Astrocyte (in vitro differentiated cells and primary cell): ENCODE data around the gene THBS3. TPM values are rescaled to one million over a fixed set of nuclear protein-coding genes. Genes with fewer than 3 reads are reported as not detected.

Source experiments
- DNase-seq: peaks from one replicate; pipeline ENCODE4 v3.0.0-alpha.2; 2010; ENCODE audit warnings: low read depth
- FAIRE-seq: peaks from 2 replicates; lab custom pipeline; 2011; peaks lifted over from hg19 to GRCh38; lab: Jason Lieb, UNC
- H2AFZ ChIP-seq: 2 replicates; pipeline ENCODE4 v1.6.0; 2012; ENCODE audit warnings: low read depth, low read length, inconsistent platforms
- H3K27ac ChIP-seq: 2 replicates; pipeline ENCODE4 v1.5.1; 2011; ENCODE audit warnings: low read depth, low read length, inconsistent platforms
- H3K27me3 ChIP-seq: 2 replicates; pipeline ENCODE4 v1.6.0; 2011; ENCODE audit warnings: low read length, inconsistent platforms; ENCODE audit not compliant: insufficient read depth
- H3K36me3 ChIP-seq: 2 replicates; pipeline ENCODE4 v1.5.1; 2011; ENCODE audit warnings: low read length, inconsistent platforms; ENCODE audit not compliant: insufficient read depth
- H3K4me1 ChIP-seq: 2 replicates; pipeline ENCODE4 v1.5.1; 2011; ENCODE audit warnings: low read length, inconsistent platforms; ENCODE audit not compliant: insufficient read depth
- H3K4me2 ChIP-seq: 2 replicates; pipeline ENCODE4 v1.6.0; 2012; ENCODE audit warnings: low read length, inconsistent platforms
- H3K4me3 ChIP-seq: 2 replicates; pipeline ENCODE4 v1.5.1; 2011; ENCODE audit warnings: low read depth, mild to moderate bottlenecking, low read length, inconsistent platforms; ENCODE audit not compliant: insufficient read depth
- H3K79me2 ChIP-seq: 2 replicates; pipeline ENCODE4 v1.6.0; 2012; ENCODE audit warnings: mild to moderate bottlenecking, low read length, inconsistent platforms; ENCODE audit not compliant: insufficient read depth
- H3K9ac ChIP-seq: 2 replicates; pipeline ENCODE4 v1.6.0; 2012; ENCODE audit warnings: mild to moderate bottlenecking, low read length, inconsistent platforms
- H3K9me3 ChIP-seq: 2 replicates; pipeline ENCODE4 v1.5.1; 2012; ENCODE audit warnings: low read depth, mild to moderate bottlenecking, low read length, inconsistent platforms; ENCODE audit not compliant: insufficient read depth
- H4K20me1 ChIP-seq: 2 replicates; pipeline ENCODE4 v1.6.0; 2012; ENCODE audit warnings: low read length, inconsistent platforms; ENCODE audit not compliant: insufficient read depth
- H3K27ac Mint-ChIP-seq: one replicate; pipeline ENCODE4 v1.8.0; 2021; ENCODE audit warnings: mild to moderate bottlenecking, mixed read lengths; ENCODE audit not compliant: unreplicated experiment
- H3K27me3 Mint-ChIP-seq: one replicate; pipeline ENCODE4 v1.8.0; 2021; ENCODE audit warnings: low read depth, mixed read lengths; ENCODE audit not compliant: unreplicated experiment
- H3K36me3 Mint-ChIP-seq: one replicate; pipeline ENCODE4 v1.8.0; 2021; ENCODE audit warnings: low read depth, mixed read lengths; ENCODE audit not compliant: unreplicated experiment
- H3K4me1 Mint-ChIP-seq: one replicate; pipeline ENCODE4 v1.8.0; 2021; ENCODE audit warnings: low read depth, mixed read lengths; ENCODE audit not compliant: unreplicated experiment
- H3K4me3 Mint-ChIP-seq: one replicate; pipeline ENCODE4 v1.8.0; 2021; ENCODE audit warnings: mild to moderate bottlenecking, moderate library complexity, mixed read lengths; ENCODE audit not compliant: unreplicated experiment
- H3K9me3 Mint-ChIP-seq: one replicate; pipeline ENCODE4 v1.8.0; 2021; ENCODE audit warnings: mild to moderate bottlenecking, mixed read lengths; ENCODE audit not compliant: unreplicated experiment
- CTCF ChIP-seq: IDR thresholded peaks from 2 replicates; pipeline ENCODE4 v1.5.1; 2011; ENCODE audit warnings: low read depth, mild to moderate bottlenecking, inconsistent platforms, low read length, moderate library complexity; ENCODE audit not compliant: insufficient read depth
- EZH2 ChIP-seq: IDR thresholded peaks from 2 replicates; pipeline ENCODE4 v1.6.1; 2012; ENCODE audit warnings: mild to moderate bottlenecking, low read length, inconsistent platforms; ENCODE audit not compliant: insufficient read depth
- total RNA-seq: library from RNA; stranded (reverse); gene quantifications from 2 replicates; pipeline ENCODE4 v1.2.1, GENCODE V29; 2021

Gene THBS3
- total RNA-seq, 1 donor from 2014 or later, result 153 TPM

GRCh38 chr1:155251566-155251965 is 43.9 kb upstream of the THBS3 start:
- no peak overlapping the region for H3K27ac Mint-ChIP-seq
- no peak for TF ChIP-seq CTCF
- TF ChIP-seq EZH2, result no peak
- H3K36me3 Mint-ChIP-seq, result peaks cover 8% of the 10 kb centered on the region
- H3K4me3 ChIP-seq, result no peak overlapping the region
- no peak overlapping the region for H3K27ac ChIP-seq
- FAIRE-seq (no peak), DNase-seq (no peak)
- H3K9me3 ChIP-seq, result no peaks in the 10 kb centered on the region
- no peaks in the 10 kb centered on the region for H3K36me3 ChIP-seq
- no peak overlapping the region for H2AFZ ChIP-seq
- H3K79me2 ChIP-seq, result peaks cover 17% of the 10 kb centered on the region
- H3K4me3 Mint-ChIP-seq, result peak overlapping the region; percentile 66
- H4K20me1 ChIP-seq, result no peaks in the 10 kb centered on the region
- no peaks in the 10 kb centered on the region for H3K27me3 Mint-ChIP-seq
- H3K4me1 ChIP-seq, result peaks cover 28% of the 10 kb centered on the region
- H3K4me1 Mint-ChIP-seq, result peaks cover 21% of the 10 kb centered on the region
- no peaks in the 10 kb centered on the region for H3K9me3 Mint-ChIP-seq
- H3K9ac ChIP-seq, result peak overlapping the region; percentile 41
- no peaks in the 10 kb centered on the region for H3K27me3 ChIP-seq
- H3K4me2 ChIP-seq, result no peak overlapping the region

- no peak for FAIRE-seq
- H3K9ac ChIP-seq, result peak overlapping the region; percentile 67
Observed at GRCh38 chr1:155250633-155251449, 43.1 kb upstream of the THBS3 start.

More at GRCh38 chr1:155250633-155251449, 43.1 kb upstream of the THBS3 start:
- Histone ChIP-seq H3K4me3 (peak overlapping the region; percentile 33), H3K27me3 (no peaks in the 10 kb centered on the region), H3K36me3 (no peaks in the 10 kb centered on the region), H2AFZ (peak overlapping the region; percentile 96), H3K4me1 (peaks cover 25% of the 10 kb centered on the region), H3K79me2 (peaks cover 17% of the 10 kb centered on the region), H3K4me2 (peak overlapping the region; percentile 77), H3K9me3 (no peaks in the 10 kb centered on the region), H4K20me1 (no peaks in the 10 kb centered on the region), H3K27ac (peak overlapping the region; percentile 5)
- Mint-ChIP-seq H3K27ac (peak overlapping the region; percentile 48), H3K4me3 (peak overlapping the region; percentile 54), H3K4me1 (peaks cover 21% of the 10 kb centered on the region), H3K27me3 (no peaks in the 10 kb centered on the region), H3K36me3 (peaks cover 14% of the 10 kb centered on the region), H3K9me3 (no peaks in the 10 kb centered on the region)
- TF ChIP-seq EZH2, result no peak
- peak; percentile 99 for TF ChIP-seq CTCF
- DNase-seq, result peak; percentile 61
